ENCODE results near the gene IRF8.

The IRF8 gene

DNA sequence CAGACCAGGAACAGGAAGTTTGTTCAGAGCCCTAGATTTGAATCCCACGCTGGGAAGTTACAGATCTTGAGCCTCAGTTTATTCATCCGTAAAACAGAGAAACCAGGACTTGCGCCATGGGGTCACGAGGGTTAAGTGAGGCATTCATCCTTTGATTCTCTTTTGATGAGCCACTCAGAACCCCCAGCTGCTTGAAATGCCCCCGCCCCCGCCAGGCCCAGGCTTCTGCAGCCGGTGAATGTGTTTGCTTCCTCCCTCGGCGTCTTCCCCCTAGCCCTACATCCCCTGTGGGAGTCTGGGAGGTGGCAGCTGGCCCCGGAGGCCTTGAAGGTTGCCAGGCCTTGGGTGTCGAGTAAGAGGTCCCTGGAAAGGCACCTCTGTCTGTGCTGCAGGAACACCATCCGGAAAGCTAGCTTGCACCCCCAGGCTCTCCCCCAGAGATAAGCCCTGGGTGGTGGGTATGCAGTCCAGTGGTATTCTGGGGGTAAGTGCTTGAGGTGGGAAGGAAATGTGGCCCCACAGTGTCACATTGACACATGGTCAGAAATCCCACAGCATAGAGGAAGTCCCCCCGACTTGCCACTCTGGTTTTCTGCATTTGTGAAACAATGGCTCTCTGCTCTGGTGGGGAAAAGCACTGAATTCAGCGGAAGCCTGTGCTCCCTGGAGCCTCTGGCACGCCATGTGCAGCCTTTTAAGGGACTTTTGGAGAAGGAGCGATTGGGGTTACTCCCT is 14.9 kb downstream of the IRF8 start:
- H3K9me3 ChIP-seq (ENCODE audit: control insufficient read depth, insufficient read depth, low read length): no peaks in the 10 kb centered on the region
- peaks cover 65% of the 10 kb centered on the region for H3F3A ChIP-seq (ENCODE audit: control insufficient read depth, insufficient read depth)
- peaks cover 16% of the 10 kb centered on the region for H4K20me1 ChIP-seq (ENCODE audit: control insufficient read depth, insufficient read depth, low read depth, low read length)
- peaks cover 88% of the 10 kb centered on the region for H3K4me1 ChIP-seq (ENCODE audit: control insufficient read depth, low read length)
- no peaks in the 10 kb centered on the region for H3K27me3 ChIP-seq (ENCODE audit: control insufficient read depth, low read length)
- TF ChIP-seq, protein P1, sequence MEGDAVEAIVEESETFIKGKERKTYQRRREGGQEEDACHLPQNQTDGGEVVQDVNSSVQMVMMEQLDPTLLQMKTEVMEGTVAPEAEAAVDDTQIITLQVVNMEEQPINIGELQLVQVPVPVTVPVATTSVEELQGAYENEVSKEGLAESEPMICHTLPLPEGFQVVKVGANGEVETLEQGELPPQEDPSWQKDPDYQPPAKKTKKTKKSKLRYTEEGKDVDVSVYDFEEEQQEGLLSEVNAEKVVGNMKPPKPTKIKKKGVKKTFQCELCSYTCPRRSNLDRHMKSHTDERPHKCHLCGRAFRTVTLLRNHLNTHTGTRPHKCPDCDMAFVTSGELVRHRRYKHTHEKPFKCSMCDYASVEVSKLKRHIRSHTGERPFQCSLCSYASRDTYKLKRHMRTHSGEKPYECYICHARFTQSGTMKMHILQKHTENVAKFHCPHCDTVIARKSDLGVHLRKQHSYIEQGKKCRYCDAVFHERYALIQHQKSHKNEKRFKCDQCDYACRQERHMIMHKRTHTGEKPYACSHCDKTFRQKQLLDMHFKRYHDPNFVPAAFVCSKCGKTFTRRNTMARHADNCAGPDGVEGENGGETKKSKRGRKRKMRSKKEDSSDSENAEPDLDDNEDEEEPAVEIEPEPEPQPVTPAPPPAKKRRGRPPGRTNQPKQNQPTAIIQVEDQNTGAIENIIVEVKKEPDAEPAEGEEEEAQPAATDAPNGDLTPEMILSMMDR (IDR thresholded peaks at IDR 0.05; ENCODE audit: low read depth, low read length, poor library complexity, severe bottlenecking): no peak
- TF ChIP-seq EZH2phosphoT487 (IDR thresholded peaks at IDR 0.05; ENCODE audit: borderline replicate concordance, low read length): no peak
- H3K4me3 ChIP-seq (ENCODE audit: low read length): no peak overlapping the region
- peak overlapping the region; percentile 94 for H3K27ac ChIP-seq (ENCODE audit: low read depth, low read length)
- no peaks in the 10 kb centered on the region for H3K9me2 ChIP-seq (replicated peaks; ENCODE audit: control insufficient read depth, low read length)
- H3K4me2 ChIP-seq (ENCODE audit: low read length): peak overlapping the region; percentile 90
- peaks cover 80% of the 10 kb centered on the region for H3K79me2 ChIP-seq (ENCODE audit: control insufficient read depth, low read length)
- peaks cover 99% of the 10 kb centered on the region for H3K36me3 ChIP-seq (ENCODE audit: control insufficient read depth, low read length)

GRCh38 chr16:85914423-85914794 is 15.4 kb downstream of the IRF8 start:
- peaks cover 62% of the 10 kb centered on the region for H3F3A ChIP-seq (ENCODE audit: control insufficient read depth, insufficient read depth)
- peak overlapping the region; percentile 94 for H3K27ac ChIP-seq (ENCODE audit: low read depth, low read length)
- H3K4me2 ChIP-seq (ENCODE audit: low read length): peak overlapping the region; percentile 7; the same call in 1 of the 2 replicates
- H3K79me2 ChIP-seq (ENCODE audit: control insufficient read depth, low read length): peaks cover 74% of the 10 kb centered on the region
- H3K4me3 ChIP-seq (ENCODE audit: low read length): no peak overlapping the region
- H3K27me3 ChIP-seq (ENCODE audit: control insufficient read depth, low read length): no peaks in the 10 kb centered on the region
- peaks cover 16% of the 10 kb centered on the region for H4K20me1 ChIP-seq (ENCODE audit: control insufficient read depth, insufficient read depth, low read depth, low read length)
- no peaks in the 10 kb centered on the region for H3K9me3 ChIP-seq (ENCODE audit: control insufficient read depth, insufficient read depth, low read length)
- H3K36me3 ChIP-seq (ENCODE audit: control insufficient read depth, low read length): peaks cover 99% of the 10 kb centered on the region
- peaks cover 83% of the 10 kb centered on the region for H3K4me1 ChIP-seq (ENCODE audit: control insufficient read depth, low read length)
- H3K9me2 ChIP-seq (replicated peaks; ENCODE audit: control insufficient read depth, low read length): no peaks in the 10 kb centered on the region
- TF ChIP-seq, protein P1 (IDR thresholded peaks at IDR 0.05; ENCODE audit: low read depth, low read length, poor library complexity, severe bottlenecking): no peak
- no peak for TF ChIP-seq EZH2phosphoT487 (IDR thresholded peaks at IDR 0.05; ENCODE audit: borderline replicate concordance, low read length)

DNA sequence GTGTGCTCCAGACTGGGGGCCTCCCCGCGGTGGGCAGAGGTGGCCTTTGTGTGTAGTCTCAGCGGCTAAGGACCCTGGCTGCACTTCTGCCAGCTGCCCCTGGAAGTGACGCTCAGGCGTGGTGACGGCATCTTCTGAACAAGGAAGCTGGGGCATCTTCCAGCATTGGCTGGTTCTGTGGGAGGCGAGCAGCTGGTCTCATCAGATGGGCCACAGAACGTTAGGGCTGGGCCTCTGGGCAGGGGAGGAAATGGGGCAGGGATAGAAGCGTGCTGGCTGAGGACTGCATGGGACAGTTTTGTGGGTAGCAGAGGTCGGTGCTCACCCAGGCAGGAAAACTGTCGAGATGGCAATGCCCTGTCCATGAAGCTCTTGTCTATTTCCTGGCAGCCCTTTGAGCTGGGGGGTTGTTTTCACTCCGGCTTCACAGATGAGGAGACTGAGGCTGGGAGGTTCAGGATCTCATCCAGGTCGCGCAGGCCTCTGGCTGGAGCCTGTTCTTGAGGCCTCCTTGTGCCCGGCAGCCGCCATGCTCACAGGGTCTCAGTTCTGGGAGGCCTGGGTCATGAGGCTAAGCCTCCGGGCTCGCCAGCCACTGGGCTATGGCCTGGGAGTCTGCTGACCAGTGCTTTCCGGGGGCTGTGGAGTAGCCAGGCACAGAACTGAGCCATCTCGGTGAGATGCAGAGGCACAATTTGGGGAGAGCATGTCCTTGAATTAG is 16.3 kb downstream of the IRF8 start:
- peaks cover 16% of the 10 kb centered on the region for H4K20me1 ChIP-seq (ENCODE audit: control insufficient read depth, insufficient read depth, low read depth, low read length)
- no peaks in the 10 kb centered on the region for H3K9me2 ChIP-seq (replicated peaks; ENCODE audit: control insufficient read depth, low read length)
- H3K9me3 ChIP-seq (ENCODE audit: control insufficient read depth, insufficient read depth, low read length): no peaks in the 10 kb centered on the region
- no peak overlapping the region; the same call in 1 of the 2 replicates for H3K27ac ChIP-seq (ENCODE audit: low read depth, low read length)
- peaks cover 59% of the 10 kb centered on the region for H3F3A ChIP-seq (ENCODE audit: control insufficient read depth, insufficient read depth)
- TF ChIP-seq, protein P1 (IDR thresholded peaks at IDR 0.05; ENCODE audit: low read depth, low read length, poor library complexity, severe bottlenecking): no peak
- no peak for TF ChIP-seq EZH2phosphoT487 (IDR thresholded peaks at IDR 0.05; ENCODE audit: borderline replicate concordance, low read length)
- H3K36me3 ChIP-seq (ENCODE audit: control insufficient read depth, low read length): peaks cover 98% of the 10 kb centered on the region
- peaks cover 67% of the 10 kb centered on the region for H3K79me2 ChIP-seq (ENCODE audit: control insufficient read depth, low read length)
- H3K4me1 ChIP-seq (ENCODE audit: control insufficient read depth, low read length): peaks cover 74% of the 10 kb centered on the region
- H3K4me3 ChIP-seq (ENCODE audit: low read length): no peak overlapping the region
- no peaks in the 10 kb centered on the region for H3K27me3 ChIP-seq (ENCODE audit: control insufficient read depth, low read length)
- H3K4me2 ChIP-seq (ENCODE audit: low read length): peak overlapping the region; percentile 12; the same call in 1 of the 2 replicates

Measured in DOHH2 (cell line).